ENCODE measurements around the gene PRKCH.

The PRKCH gene

GRCh38 chr14:61536661-61537562, 215.5 kb downstream of the PRKCH start:
- DNase-seq = no peak

- no peak for DNase-seq
Observed at GRCh38 chr14:61537563-61538463, 216.4 kb downstream of the PRKCH start.

GRCh38 chr14:61538464-61539022, 217.2 kb downstream of the PRKCH start:
- DNase-seq = no peak

- no peak for DNase-seq
Observed at GRCh38 chr14:61539631-61540030, 218.3 kb downstream of the PRKCH start.

GRCh38 chr14:61540931-61541330, 219.6 kb downstream of the PRKCH start:
- no peak for DNase-seq

- no peak for DNase-seq
Observed at GRCh38 chr14:61542848-61543790, 221.7 kb downstream of the PRKCH start.

GRCh38 chr14:61543946-61544345, 222.6 kb downstream of the PRKCH start:
- no peak for DNase-seq

GRCh38 chr14:61544448-61545330, 223.3 kb downstream of the PRKCH start:
- DNase-seq = no peak

- no peak for DNase-seq
Observed at GRCh38 chr14:61545726-61546455, 224.5 kb downstream of the PRKCH start.

- no peak for DNase-seq
Observed at GRCh38 chr14:61547186-61548069, 226.0 kb downstream of the PRKCH start.

- no peak for DNase-seq
Observed at GRCh38 chr14:61549425-61549824, 228.0 kb downstream of the PRKCH start.

- DNase-seq = no peak
Observed at GRCh38 chr14:61551384-61551783, 230.0 kb downstream of the PRKCH start.

GRCh38 chr14:61552241-61552640, 230.9 kb downstream of the PRKCH start:
- no peak for DNase-seq

- no peak for DNase-seq
Observed at GRCh38 chr14:61553730-61554641, 232.6 kb downstream of the PRKCH start.

- no peak for DNase-seq
Observed at GRCh38 chr14:61555056-61555838, 233.9 kb downstream of the PRKCH start.

GRCh38 chr14:61556455-61556854, 235.1 kb downstream of the PRKCH start:
- DNase-seq = no peak

GRCh38 chr14:61557262-61557661, 235.9 kb downstream of the PRKCH start:
- no peak for DNase-seq

All from NCI-H1436 treated with DMSO at 0.1 percent for 48 hours (cell line).